ENCODE measurements around the gene LUC7L2.
"Not testable (repeated sequence)": the region's sequence is repeated elsewhere in the genome, so short reads cannot be mapped to it uniquely, and the experiment has no call there.

DNA sequence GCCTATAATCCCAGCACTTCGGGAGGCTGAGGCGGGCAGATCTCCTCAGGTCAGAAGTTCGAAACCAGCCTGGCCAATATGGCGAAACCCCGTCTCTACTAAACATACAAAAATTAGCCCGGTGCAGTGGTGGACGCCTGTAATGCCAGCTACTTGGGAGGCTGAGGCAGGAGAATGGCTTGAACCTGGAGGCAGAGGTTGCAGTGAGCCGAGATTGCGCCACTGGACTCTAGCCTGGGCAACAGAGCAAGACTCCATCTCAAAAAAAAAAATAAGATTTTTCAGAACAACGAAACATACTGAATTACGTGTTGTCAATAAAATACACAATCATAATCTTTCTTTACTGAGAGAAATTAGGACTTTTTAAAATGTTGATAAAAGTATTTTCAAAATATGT lies 35.0 kb upstream of the LUC7L2 start:
- TF ChIP-seq EZH2 (IDR thresholded peaks at IDR 0.05; ENCODE audit: borderline replicate concordance, insufficient read depth, low read depth, low read length, poor library complexity, severe bottlenecking): not testable (repeated sequence)
- TF ChIP-seq, protein P1, sequence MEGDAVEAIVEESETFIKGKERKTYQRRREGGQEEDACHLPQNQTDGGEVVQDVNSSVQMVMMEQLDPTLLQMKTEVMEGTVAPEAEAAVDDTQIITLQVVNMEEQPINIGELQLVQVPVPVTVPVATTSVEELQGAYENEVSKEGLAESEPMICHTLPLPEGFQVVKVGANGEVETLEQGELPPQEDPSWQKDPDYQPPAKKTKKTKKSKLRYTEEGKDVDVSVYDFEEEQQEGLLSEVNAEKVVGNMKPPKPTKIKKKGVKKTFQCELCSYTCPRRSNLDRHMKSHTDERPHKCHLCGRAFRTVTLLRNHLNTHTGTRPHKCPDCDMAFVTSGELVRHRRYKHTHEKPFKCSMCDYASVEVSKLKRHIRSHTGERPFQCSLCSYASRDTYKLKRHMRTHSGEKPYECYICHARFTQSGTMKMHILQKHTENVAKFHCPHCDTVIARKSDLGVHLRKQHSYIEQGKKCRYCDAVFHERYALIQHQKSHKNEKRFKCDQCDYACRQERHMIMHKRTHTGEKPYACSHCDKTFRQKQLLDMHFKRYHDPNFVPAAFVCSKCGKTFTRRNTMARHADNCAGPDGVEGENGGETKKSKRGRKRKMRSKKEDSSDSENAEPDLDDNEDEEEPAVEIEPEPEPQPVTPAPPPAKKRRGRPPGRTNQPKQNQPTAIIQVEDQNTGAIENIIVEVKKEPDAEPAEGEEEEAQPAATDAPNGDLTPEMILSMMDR (IDR thresholded peaks at IDR 0.05): not testable (repeated sequence)

Data from B cell (primary cell).